ENCODE data around the gene PHC2. TPM values are rescaled to one million over a fixed set of nuclear protein-coding genes. Genes with fewer than 3 reads are reported as not detected.

Gene PHC2
- total RNA-seq, 1 donor from 2014 or later: 91.5 TPM

- no peak for DNase-seq (ENCODE audit: low spot score)
- Mint-ChIP-seq H3K9me3 (ENCODE audit: low read depth) (peaks cover 29% of the 10 kb centered on the region), H3K4me1 (ENCODE audit: low read depth) (peaks cover 11% of the 10 kb centered on the region), H3K27ac (ENCODE audit: unreplicated experiment) (no peak overlapping the region), H3K27me3 (ENCODE audit: low read depth) (no peaks in the 10 kb centered on the region), H3K4me3 (ENCODE audit: unreplicated experiment) (no peak overlapping the region), H3K36me3 (ENCODE audit: low read depth) (peaks cover 12% of the 10 kb centered on the region)
- no peak for TF ChIP-seq CTCF (IDR thresholded peaks at IDR 0.05)
Measured at GRCh38 chr1:33418811-33419210, 12.1 kb downstream of the PHC2 start.

GRCh38 chr1:33414879-33415278 lies 16.0 kb downstream of the PHC2 start:
- Mint-ChIP-seq H3K9me3 (ENCODE audit: low read depth) (peaks cover 29% of the 10 kb centered on the region), H3K36me3 (ENCODE audit: low read depth) (peaks cover 12% of the 10 kb centered on the region), H3K27me3 (ENCODE audit: low read depth) (no peaks in the 10 kb centered on the region), H3K4me3 (ENCODE audit: unreplicated experiment) (no peak overlapping the region), H3K4me1 (ENCODE audit: low read depth) (peaks cover 10% of the 10 kb centered on the region), H3K27ac (ENCODE audit: unreplicated experiment) (no peak overlapping the region)
- no peak for TF ChIP-seq CTCF (IDR thresholded peaks at IDR 0.05)
- DNase-seq (ENCODE audit: low spot score): no peak

- DNase-seq (ENCODE audit: low spot score): no peak
- Mint-ChIP-seq H3K4me3 (ENCODE audit: unreplicated experiment) (peak overlapping the region; percentile 51), H3K9me3 (ENCODE audit: low read depth) (peaks cover 13% of the 10 kb centered on the region), H3K36me3 (ENCODE audit: low read depth) (peaks cover 6% of the 10 kb centered on the region), H3K4me1 (ENCODE audit: low read depth) (peaks cover 28% of the 10 kb centered on the region), H3K27me3 (ENCODE audit: low read depth) (no peaks in the 10 kb centered on the region), H3K27ac (ENCODE audit: unreplicated experiment) (peak overlapping the region; percentile 96)
- no peak for TF ChIP-seq CTCF (IDR thresholded peaks at IDR 0.05)
Measured at GRCh38 chr1:33410091-33410701, 20.7 kb downstream of the PHC2 start.

- Mint-ChIP-seq H3K9me3 (ENCODE audit: low read depth) (peaks cover 9% of the 10 kb centered on the region), H3K36me3 (ENCODE audit: low read depth) (peaks cover 3% of the 10 kb centered on the region), H3K27ac (ENCODE audit: unreplicated experiment) (peak overlapping the region; percentile 72), H3K27me3 (ENCODE audit: low read depth) (no peaks in the 10 kb centered on the region), H3K4me3 (ENCODE audit: unreplicated experiment) (no peak overlapping the region), H3K4me1 (ENCODE audit: low read depth) (peaks cover 28% of the 10 kb centered on the region)
- DNase-seq (ENCODE audit: low spot score): no peak
- TF ChIP-seq CTCF (IDR thresholded peaks at IDR 0.05): no peak
Measured at GRCh38 chr1:33408093-33408436, 22.8 kb downstream of the PHC2 start.

- Mint-ChIP-seq H3K9me3 (ENCODE audit: low read depth) (peaks cover 9% of the 10 kb centered on the region), H3K27me3 (ENCODE audit: low read depth) (no peaks in the 10 kb centered on the region), H3K27ac (ENCODE audit: unreplicated experiment) (no peak overlapping the region), H3K36me3 (ENCODE audit: low read depth) (peaks cover 3% of the 10 kb centered on the region), H3K4me1 (ENCODE audit: low read depth) (peaks cover 28% of the 10 kb centered on the region), H3K4me3 (ENCODE audit: unreplicated experiment) (no peak overlapping the region)
- DNase-seq (ENCODE audit: low spot score): no peak
- no peak for TF ChIP-seq CTCF (IDR thresholded peaks at IDR 0.05)
Measured at GRCh38 chr1:33407352-33408092, 23.4 kb downstream of the PHC2 start.

Data from chondrocyte (in vitro differentiated cells).